HG03280 (cell line): ENCODE measurements around the gene PTPRN2.
"Not testable (repeated sequence)": the region's sequence is repeated elsewhere in the genome, so short reads cannot be mapped to it uniquely, and the experiment has no call there.

ENCODE experiments used
- ATAC-seq: cut with Tn5 transposase; IDR thresholded peaks from one replicate; pipeline ENCODE4 v1.9.1; 2021; ENCODE audit warnings: mild to moderate bottlenecking, moderate library complexity; ENCODE audit not compliant: unreplicated experiment

PTPRN2 gene

GRCh38 chr7:158331826-158332450 lies 255.7 kb downstream of the PTPRN2 start:
- ATAC-seq, result not testable (repeated sequence)

- no peak for ATAC-seq
Measured at GRCh38 chr7:158329686-158330085, 257.9 kb downstream of the PTPRN2 start.

DNA sequence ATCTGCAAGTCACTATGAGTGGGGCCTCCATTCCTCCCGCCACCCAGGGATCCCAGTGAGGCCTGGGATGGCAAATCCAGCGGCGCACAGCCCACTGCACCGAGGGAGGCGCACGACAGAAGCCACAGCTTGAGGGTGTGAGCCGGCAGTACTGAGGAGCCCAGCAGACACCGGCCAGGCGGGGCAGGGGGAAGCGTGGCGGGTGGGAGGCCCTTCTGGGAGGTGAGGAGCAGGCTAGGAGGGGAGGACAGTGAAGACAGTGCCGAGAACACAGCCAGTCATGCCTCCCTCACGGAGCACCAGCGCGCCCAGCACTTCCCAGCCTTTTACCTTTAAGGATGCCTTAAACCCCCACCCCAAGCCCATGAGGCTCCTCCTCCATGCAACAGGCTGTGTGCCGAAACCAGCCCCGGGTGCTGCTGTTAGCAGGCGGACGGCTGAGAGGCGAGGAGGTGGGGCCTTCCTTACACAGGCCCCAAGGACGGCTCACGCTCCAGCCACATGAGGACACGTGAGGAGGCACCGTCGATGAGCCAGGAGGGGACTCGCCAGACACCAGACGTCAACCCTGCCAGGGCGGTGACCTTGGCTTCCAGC lies 258.5 kb downstream of the PTPRN2 start:
- no peak for ATAC-seq

DNA sequence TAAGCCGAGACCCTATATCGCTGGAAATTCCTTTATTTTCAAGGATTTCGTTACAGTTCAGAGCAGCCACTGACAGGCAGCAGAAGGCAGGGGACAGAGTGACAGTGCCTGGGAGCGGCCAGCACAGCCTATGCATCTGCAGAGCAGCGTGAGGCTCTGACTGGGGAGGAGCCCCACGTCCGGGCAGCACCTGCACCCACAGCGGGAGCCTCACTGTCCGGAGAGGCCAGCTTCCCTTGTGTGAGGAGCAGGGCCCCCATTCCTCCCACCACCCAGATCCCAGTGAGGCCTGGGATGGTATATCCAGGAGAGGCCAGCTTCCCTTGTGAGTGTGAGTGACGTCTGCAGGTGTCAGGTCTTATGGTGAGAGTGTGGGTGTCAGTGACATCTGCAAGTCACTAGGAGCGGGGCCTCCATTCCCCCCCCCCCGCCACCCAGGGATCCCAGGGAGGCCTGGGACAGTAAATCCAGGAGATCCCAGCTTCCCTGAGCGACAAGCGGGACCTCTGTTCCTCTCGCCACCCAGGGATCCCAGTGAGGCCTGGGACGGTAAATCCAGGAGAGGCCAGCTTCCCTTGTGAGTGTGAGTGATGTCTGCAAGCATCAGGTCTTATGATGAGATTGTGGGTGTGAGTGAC lies 259.1 kb downstream of the PTPRN2 start:
- no peak for ATAC-seq

DNA sequence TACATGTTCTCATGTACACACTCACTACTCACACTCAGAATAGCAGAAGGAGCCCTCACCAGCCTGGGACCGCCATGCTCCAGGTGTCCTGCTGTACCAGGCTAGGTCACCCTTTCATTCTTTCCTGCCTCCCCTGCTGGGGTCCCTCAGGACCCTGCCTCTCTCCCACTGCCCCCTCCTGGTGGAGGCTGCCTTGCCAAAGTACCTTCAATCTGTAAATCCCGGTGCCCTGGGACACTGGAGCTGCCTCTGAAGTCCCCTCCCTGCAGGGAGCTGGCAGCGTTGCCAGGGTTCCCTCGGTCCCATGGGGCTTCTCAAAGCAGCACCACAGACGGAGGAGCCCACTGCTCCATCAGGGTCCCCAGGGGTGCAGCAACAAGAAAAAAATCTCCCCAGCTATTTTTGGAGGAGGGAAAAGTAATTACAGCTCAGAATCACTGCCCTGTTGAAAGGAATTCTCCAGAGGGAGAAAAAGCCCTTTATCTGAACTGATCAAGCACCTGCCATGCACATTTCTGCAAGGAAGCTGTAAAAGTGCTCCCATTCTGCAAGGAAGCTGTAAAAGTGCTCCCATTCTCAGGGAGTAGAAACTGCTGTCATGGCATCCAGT lies 259.9 kb downstream of the PTPRN2 start:
- ATAC-seq, result no peak

GRCh38 chr7:158327012-158327411 lies 260.6 kb downstream of the PTPRN2 start:
- no peak for ATAC-seq

- ATAC-seq, result no peak
Measured at GRCh38 chr7:158325530-158326381, 261.9 kb downstream of the PTPRN2 start.

GRCh38 chr7:158324397-158325360 lies 262.9 kb downstream of the PTPRN2 start:
- no peak for ATAC-seq

DNA sequence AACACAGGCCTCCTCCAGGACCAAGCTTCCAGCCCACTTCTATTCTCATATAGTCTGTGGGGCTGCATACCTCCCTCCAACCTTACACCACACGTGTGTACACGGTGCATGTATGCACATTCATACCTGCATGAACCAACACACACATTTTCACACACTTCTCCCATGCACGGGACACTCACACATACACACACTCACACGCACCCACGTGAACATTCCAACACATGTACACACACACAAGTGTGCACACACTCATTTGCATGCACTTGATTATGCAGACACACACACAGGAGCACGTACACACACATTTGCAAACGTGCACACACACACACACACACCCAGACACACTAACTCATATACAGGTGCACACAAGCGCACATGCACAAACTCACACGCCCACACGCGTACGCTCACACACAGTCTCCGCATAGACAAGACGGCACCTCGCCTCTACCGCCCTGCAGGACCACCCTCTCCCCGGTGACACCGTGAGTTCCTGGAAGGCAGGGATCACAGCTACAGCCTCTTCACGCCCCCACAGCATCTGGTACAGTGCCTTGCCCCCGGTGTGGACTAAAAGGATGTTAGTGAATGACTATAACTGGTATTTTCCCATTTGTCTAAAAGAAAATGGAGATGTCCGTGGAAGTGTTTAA lies 263.8 kb downstream of the PTPRN2 start:
- ATAC-seq, result no peak

GRCh38 chr7:158322616-158323530 lies 264.8 kb downstream of the PTPRN2 start:
- ATAC-seq, result no peak

- no peak for ATAC-seq
Measured at GRCh38 chr7:158321936-158322615, 265.5 kb downstream of the PTPRN2 start.

GRCh38 chr7:158321056-158321700 lies 266.4 kb downstream of the PTPRN2 start:
- no peak for ATAC-seq

DNA sequence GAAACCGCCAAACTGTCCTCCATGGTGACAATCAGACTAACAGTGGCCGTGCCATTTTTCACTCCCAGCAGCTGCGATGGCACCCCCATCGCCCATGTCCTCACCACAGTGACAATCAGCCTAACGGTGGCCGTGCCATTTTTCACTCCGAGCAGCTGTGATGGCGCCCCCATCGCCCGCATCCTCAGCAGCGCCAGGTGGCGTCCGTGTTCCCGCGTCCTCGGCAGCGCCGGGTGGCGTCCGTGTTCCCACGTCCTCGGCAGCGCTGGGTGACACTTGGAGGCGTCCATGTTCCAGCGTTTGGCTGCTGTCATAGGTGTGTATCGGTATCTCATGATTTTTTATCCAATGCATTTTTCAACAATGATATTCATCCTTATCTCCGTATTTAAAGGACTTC lies 267.3 kb downstream of the PTPRN2 start:
- no peak for ATAC-seq

- ATAC-seq, result no peak
Measured at GRCh38 chr7:158318511-158318913, 269.1 kb downstream of the PTPRN2 start.

DNA sequence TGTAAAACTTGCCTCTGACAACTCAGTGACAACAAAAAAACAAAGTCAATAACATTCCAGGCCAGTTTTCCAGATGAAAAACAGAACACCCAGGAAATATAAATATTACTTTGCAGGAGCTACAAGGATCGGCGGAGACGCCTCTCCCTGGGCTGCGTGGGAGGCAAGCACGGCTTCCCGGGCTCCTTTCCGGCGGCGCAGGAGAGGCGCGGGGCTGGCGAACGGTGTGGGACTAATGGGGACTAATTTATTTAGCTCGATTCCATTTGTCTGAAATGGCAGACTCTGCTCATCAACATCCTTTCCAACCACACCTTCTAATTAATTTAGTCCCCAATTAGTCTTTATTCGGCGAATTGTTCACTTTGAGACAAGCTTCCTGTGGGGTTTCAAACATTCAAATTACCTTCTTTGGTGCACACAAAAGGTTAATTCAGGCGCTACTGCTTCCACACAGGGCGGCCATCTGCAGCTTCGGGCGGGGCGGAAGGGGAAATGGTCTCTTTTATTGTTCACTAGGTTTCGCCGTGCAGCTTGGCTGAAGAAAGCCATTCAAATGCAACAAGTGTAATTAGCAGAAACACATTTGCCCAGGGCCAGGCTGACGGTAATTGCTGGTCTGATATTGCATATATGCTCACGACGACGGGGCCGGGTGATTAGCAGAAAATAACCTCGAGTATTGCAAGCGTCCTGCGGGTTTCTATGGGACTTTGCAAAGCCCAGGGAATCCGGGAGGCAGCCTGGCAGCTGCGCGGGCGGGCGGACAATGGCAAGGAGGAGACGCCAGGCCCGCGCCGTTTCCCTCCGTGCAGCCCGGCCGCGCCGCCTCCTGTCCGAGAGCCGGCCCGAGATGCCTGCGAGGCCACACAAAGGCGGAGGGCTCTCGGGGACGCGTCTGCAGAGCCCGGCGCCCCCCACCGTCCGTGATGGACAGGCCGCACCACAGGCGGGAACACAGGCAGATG lies 270.1 kb downstream of the PTPRN2 start:
- no peak for ATAC-seq

- no peak for ATAC-seq
Measured at GRCh38 chr7:158316466-158317031, 271.1 kb downstream of the PTPRN2 start.
